Nephron (organoid): ENCODE data around the gene TBX15.

ENCODE experiments used
- H3K27ac Mint-ChIP-seq, 3 experiments: 2 replicates each; pipeline ENCODE4 v1.8.0; 2020; ENCODE audit warnings: mixed read lengths in 3 of 3, mild to moderate bottlenecking in 2 of 3, moderate library complexity in 1 of 3
- H3K27me3 Mint-ChIP-seq: 2 replicates; pipeline ENCODE4 v1.8.0; 2021; ENCODE audit warnings: low read depth, mild to moderate bottlenecking, moderate library complexity, mixed read lengths
- H3K36me3 Mint-ChIP-seq: 2 replicates; pipeline ENCODE4 v1.8.0; 2020; ENCODE audit warnings: low read depth, mixed read lengths
- H3K4me1 Mint-ChIP-seq: 2 replicates; pipeline ENCODE4 v1.8.0; 2020; ENCODE audit warnings: mixed read lengths
- H3K4me3 Mint-ChIP-seq, 3 experiments: 2 replicates each; pipeline ENCODE4 v1.8.0; 2020; ENCODE audit warnings: mild to moderate bottlenecking in 3 of 3, mixed read lengths in 3 of 3, moderate library complexity in 2 of 3
- H3K9me3 Mint-ChIP-seq: 2 replicates; pipeline ENCODE4 v1.8.0; 2020; ENCODE audit warnings: mixed read lengths
- CTCF ChIP-seq, 3 experiments: fragments of 200-600 bp; sonication (generic); IDR thresholded peaks; one replicate each; pipeline ENCODE4 v1.5.0; 2021; ENCODE audit warnings: antibody characterized with exemption in 3 of 3; ENCODE audit not compliant: unreplicated experiment in 3 of 3

Gene TBX15

DNA sequence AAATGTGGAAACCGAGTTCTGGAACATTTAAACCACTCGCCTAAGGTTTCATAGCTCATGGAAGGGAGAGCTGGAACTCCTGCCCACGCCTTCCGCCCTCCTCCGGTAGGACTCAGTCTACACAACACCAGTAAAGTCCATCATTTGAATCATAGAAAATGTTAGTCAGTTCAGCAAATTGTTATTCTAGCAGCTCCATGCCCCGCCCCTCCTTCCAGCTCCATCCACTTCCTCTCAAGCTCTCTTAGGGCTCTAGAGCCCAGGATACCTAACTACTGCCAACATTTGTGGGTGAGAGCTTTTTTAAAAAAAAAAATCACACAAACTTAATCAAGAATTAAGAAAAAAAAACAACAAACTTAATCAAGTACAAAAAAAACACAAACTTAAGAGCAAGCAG lies 121.8 kb downstream of the TBX15 start:
- peaks cover 2% of the 10 kb centered on the region for H3K4me1 Mint-ChIP-seq

GRCh38 chr1:118863688-118864087 lies 124.5 kb downstream of the TBX15 start:
- Mint-ChIP-seq H3K27me3 (no peaks in the 10 kb centered on the region), H3K4me1 (no peaks in the 10 kb centered on the region), H3K4me3 (no peak overlapping the region)

More for the DNA sequence above, 121.8 kb downstream of the TBX15 start:
- H3K27ac Mint-ChIP-seq, result no peak overlapping the region
- no peaks in the 10 kb centered on the region for H3K36me3 Mint-ChIP-seq
- H3K4me3 Mint-ChIP-seq, result no peak overlapping the region
- no peak for TF ChIP-seq CTCF (IDR thresholded peaks at IDR 0.05; ENCODE audit: unreplicated experiment in 3 of 3)
- H3K9me3 Mint-ChIP-seq, result no peaks in the 10 kb centered on the region
- no peaks in the 10 kb centered on the region for H3K27me3 Mint-ChIP-seq

DNA sequence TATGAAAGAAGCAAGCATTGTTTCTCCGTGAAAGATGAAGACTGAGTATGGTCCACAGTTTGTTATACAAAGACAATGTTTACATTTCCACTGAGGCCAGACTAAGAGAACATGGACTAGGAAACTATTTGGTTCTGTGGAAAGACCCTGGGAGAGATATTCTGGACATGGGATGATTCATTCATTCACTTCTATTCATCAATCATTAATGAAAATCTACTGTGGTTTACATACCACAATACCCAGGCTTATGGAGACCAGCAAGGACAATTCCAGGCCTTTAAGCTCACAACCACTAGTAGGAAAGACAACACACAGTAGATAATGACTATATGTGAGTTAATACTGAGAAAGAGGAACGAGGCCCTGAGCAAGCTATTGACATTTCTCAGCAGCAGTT lies 125.4 kb downstream of the TBX15 start:
- Mint-ChIP-seq H3K36me3 (no peaks in the 10 kb centered on the region), H3K9me3 (peaks cover 4% of the 10 kb centered on the region), H3K4me1 (no peaks in the 10 kb centered on the region), H3K4me3 (no peak overlapping the region), H3K27ac (no peak overlapping the region), H3K27me3 (no peaks in the 10 kb centered on the region)
- TF ChIP-seq CTCF (IDR thresholded peaks at IDR 0.05; ENCODE audit: unreplicated experiment in 3 of 3), result no peak

More at GRCh38 chr1:118863688-118864087, 124.5 kb downstream of the TBX15 start:
- Mint-ChIP-seq H3K9me3 (peaks cover 4% of the 10 kb centered on the region), H3K27ac (no peak overlapping the region), H3K36me3 (no peaks in the 10 kb centered on the region)
- TF ChIP-seq CTCF (IDR thresholded peaks at IDR 0.05; ENCODE audit: unreplicated experiment in 3 of 3), result no peak

DNA sequence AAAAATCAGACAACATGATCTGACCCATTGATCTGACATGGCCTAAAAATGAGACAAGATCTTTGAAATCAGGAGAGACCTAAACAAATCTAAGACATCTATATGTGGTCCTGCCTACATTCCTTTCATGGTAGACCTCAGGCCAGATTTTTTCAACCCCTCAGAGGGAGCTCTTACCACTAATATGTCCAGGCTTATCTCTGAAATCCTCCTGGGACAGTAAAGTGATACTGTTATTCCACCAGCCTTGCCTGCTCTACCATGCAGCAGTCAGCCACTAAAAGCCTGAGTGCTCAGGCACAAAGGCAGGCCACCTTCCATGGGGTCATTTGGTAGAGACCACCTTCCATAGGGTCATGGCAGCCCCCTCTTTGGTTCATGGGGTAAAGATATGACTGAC lies 126.9 kb downstream of the TBX15 start:
- no peaks in the 10 kb centered on the region for H3K4me1 Mint-ChIP-seq
- no peaks in the 10 kb centered on the region for H3K27me3 Mint-ChIP-seq
- no peaks in the 10 kb centered on the region for H3K36me3 Mint-ChIP-seq
- no peak for TF ChIP-seq CTCF (IDR thresholded peaks at IDR 0.05; ENCODE audit: unreplicated experiment in 3 of 3)
- peaks cover 4% of the 10 kb centered on the region for H3K9me3 Mint-ChIP-seq
- H3K27ac Mint-ChIP-seq, result no peak overlapping the region
- H3K4me3 Mint-ChIP-seq, result no peak overlapping the region

GRCh38 chr1:118859999-118860398 lies 128.1 kb downstream of the TBX15 start:
- H3K4me3 Mint-ChIP-seq, result no peak overlapping the region
- no peak overlapping the region for H3K27ac Mint-ChIP-seq
- no peak for TF ChIP-seq CTCF (IDR thresholded peaks at IDR 0.05; ENCODE audit: unreplicated experiment in 3 of 3)
- H3K27me3 Mint-ChIP-seq, result no peaks in the 10 kb centered on the region
- H3K36me3 Mint-ChIP-seq, result no peaks in the 10 kb centered on the region
- peaks cover 4% of the 10 kb centered on the region for H3K9me3 Mint-ChIP-seq
- no peaks in the 10 kb centered on the region for H3K4me1 Mint-ChIP-seq

DNA sequence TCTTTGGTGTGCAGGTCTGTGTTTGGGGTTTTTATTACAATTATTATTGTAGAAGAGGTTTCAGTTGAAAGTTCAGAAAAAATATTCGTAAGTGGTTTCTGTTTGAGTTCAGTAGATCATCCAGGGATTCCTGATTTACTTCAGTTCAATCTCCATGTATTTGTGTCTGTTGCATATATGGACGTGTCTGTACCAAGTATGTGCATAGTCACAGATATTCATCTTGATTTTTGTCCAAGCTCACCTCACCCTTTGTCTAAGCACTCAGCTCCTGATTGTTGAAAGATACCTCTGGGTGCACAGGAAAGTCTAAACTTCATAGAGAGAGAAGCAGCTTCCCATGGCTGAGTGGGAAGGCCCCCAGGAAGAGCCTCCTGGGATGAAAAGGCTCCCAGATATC lies 141.7 kb downstream of the TBX15 start:
- TF ChIP-seq CTCF (IDR thresholded peaks at IDR 0.05; ENCODE audit: unreplicated experiment in 3 of 3), result no peak
- Mint-ChIP-seq H3K4me3 (no peak overlapping the region), H3K36me3 (peaks cover 5% of the 10 kb centered on the region), H3K27me3 (no peaks in the 10 kb centered on the region), H3K9me3 (peaks cover 5% of the 10 kb centered on the region), H3K4me1 (peaks cover 6% of the 10 kb centered on the region), H3K27ac (no peak overlapping the region)
